KMS-11 (cell line): ENCODE results near the gene GIPC3.

Experiments
- H2AFZ ChIP-seq: fragments of 200-600 bp; sonication (generic); 2 replicates; pipeline ENCODE4 v1.6.1; 2016; ENCODE audit warnings: antibody characterized with exemption, mixed run types, low read depth
- H3K27ac ChIP-seq: fragments of 200-600 bp; sonication (generic); 2 replicates; pipeline ENCODE4 v1.6.1; 2016; ENCODE audit warnings: mild to moderate bottlenecking, mixed run types
- H3K27me3 ChIP-seq: fragments of 200-600 bp; sonication (generic); 2 replicates; pipeline ENCODE4 v1.6.1; 2017; ENCODE audit warnings: mild to moderate bottlenecking, low read depth, mixed run types, moderate library complexity; ENCODE audit not compliant: insufficient read depth
- H3K36me3 ChIP-seq: fragments of 200-600 bp; sonication (generic); 2 replicates; pipeline ENCODE4 v1.6.1; 2017; ENCODE audit warnings: mild to moderate bottlenecking, mixed run types; ENCODE audit not compliant: insufficient read depth
- H3K4me1 ChIP-seq: fragments of 200-600 bp; sonication (generic); 2 replicates; pipeline ENCODE4 v1.6.1; 2016; ENCODE audit warnings: mild to moderate bottlenecking, low read depth, mixed run types; ENCODE audit not compliant: poor library complexity, severe bottlenecking
- H3K4me2 ChIP-seq: fragments of 200-600 bp; sonication (generic); 2 replicates; pipeline ENCODE4 v1.7.0; 2016; ENCODE audit warnings: mild to moderate bottlenecking, mixed run types
- H3K4me3 ChIP-seq: fragments of 200-600 bp; sonication (generic); IDR thresholded peaks from 2 replicates; pipeline ENCODE4 v1.6.1; 2017; ENCODE audit warnings: low read depth, low read length, mixed read lengths; ENCODE audit not compliant: insufficient read depth
- H3K79me2 ChIP-seq: fragments of 200-600 bp; sonication (generic); 2 replicates; pipeline ENCODE4 v1.6.1; 2016; ENCODE audit warnings: low read depth, mixed run types; ENCODE audit not compliant: insufficient read depth
- H3K9ac ChIP-seq: fragments of 200-600 bp; sonication (generic); 2 replicates; pipeline ENCODE4 v1.6.1; 2016; ENCODE audit warnings: mild to moderate bottlenecking, mixed run types
- H4K20me1 ChIP-seq: fragments of 200-600 bp; sonication (generic); 2 replicates; pipeline ENCODE4 v1.6.1; 2016; ENCODE audit warnings: mild to moderate bottlenecking, mixed run types; ENCODE audit not compliant: insufficient read depth
- CTCF ChIP-seq: fragments of 200-600 bp; sonication (generic); conservative IDR thresholded peaks from 2 replicates; pipeline ENCODE4 v1.6.1; 2017; ENCODE audit warnings: low read depth, mild to moderate bottlenecking, antibody characterized with exemption, low read length, moderate library complexity, mixed read lengths

Gene GIPC3

DNA sequence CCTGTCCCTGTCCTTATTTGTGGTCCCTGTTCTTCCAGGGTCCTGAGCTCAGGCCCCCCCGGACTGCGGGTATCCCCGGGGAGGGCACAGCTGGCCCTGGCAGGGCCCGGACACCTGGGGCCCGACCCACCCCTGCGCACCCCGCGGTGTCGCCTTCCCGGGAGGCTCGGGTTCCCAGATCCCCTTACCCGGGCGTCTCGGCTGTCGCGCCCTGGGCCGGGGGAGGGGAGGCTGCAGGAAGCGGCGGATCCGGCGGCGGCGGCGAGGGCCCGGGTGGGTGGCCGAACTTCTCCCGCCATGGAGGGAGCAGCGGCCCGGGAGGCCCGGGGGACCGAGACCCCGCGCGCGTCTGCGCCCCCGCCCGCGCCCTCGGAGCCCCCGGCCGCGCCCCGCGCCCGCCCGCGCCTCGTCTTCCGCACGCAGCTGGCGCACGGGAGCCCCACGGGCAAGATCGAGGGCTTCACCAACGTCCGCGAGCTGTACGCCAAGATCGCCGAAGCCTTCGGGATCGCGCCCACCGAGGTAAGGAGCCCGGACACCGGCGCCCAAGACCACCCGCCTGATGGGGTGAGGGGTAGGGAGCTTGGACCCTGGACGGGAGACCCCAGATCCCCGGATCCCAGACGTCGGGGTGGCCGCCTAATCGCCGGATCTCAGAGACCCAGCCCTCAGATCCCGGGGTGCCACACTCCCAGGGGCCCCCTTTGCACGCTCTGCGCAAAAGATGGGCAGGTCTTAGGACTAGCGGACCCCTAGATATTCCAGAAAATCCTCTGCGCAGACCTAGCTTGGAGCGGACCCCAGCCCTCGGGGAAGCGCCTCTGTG lies at the start of gene GIPC3:
Gene GIPC3 (plus strand): TSS at position 178 of the 826 bp plus-strand sequence. CDS start 120 bp downstream, at position 298.
- Histone ChIP-seq H3K27ac (no peak within 1 kb of the TSS), H3K9ac (no peak within 1 kb of the TSS), H3K79me2 (no peaks in the 10 kb centered on the region), H3K4me3 (no peak within 1 kb of the TSS), H2AFZ (peak within 1 kb of the TSS; percentile 18; the same call in 1 of the 2 replicates), H4K20me1 (no peaks in the 10 kb centered on the region), H3K36me3 (no peaks in the 10 kb centered on the region), H3K27me3 (peaks cover 6% of the 10 kb centered on the region; the same call in 1 of the 2 replicates), H3K4me2 (no peak within 1 kb of the TSS), H3K4me1 (no peaks in the 10 kb centered on the region)
- TF ChIP-seq CTCF = no peak

- H3K36me3 ChIP-seq = no peaks in the 10 kb centered on the region
- H3K4me3 ChIP-seq = no peak overlapping the region
- no peak overlapping the region for H3K9ac ChIP-seq
- H2AFZ ChIP-seq = no peak overlapping the region
- no peak overlapping the region for H3K4me2 ChIP-seq
- H3K4me1 ChIP-seq = no peaks in the 10 kb centered on the region
- TF ChIP-seq CTCF = no peak
- no peak overlapping the region for H3K27ac ChIP-seq
- H3K79me2 ChIP-seq = no peaks in the 10 kb centered on the region
- H3K27me3 ChIP-seq = no peaks in the 10 kb centered on the region
- no peaks in the 10 kb centered on the region for H4K20me1 ChIP-seq
These were observed 49.7 kb upstream of the GIPC3 start for GRCh38 chr19:3535563-3535965.

- no peak for TF ChIP-seq CTCF
- Histone ChIP-seq H4K20me1 (no peaks in the 10 kb centered on the region), H3K27ac (no peak overlapping the region), H3K79me2 (no peaks in the 10 kb centered on the region), H3K4me3 (no peak overlapping the region), H3K4me1 (no peaks in the 10 kb centered on the region), H2AFZ (no peak overlapping the region), H3K9ac (no peak overlapping the region), H3K36me3 (no peaks in the 10 kb centered on the region), H3K4me2 (no peak overlapping the region), H3K27me3 (no peaks in the 10 kb centered on the region)
These were observed 49.3 kb upstream of the GIPC3 start for GRCh38 chr19:3535981-3536380.

DNA sequence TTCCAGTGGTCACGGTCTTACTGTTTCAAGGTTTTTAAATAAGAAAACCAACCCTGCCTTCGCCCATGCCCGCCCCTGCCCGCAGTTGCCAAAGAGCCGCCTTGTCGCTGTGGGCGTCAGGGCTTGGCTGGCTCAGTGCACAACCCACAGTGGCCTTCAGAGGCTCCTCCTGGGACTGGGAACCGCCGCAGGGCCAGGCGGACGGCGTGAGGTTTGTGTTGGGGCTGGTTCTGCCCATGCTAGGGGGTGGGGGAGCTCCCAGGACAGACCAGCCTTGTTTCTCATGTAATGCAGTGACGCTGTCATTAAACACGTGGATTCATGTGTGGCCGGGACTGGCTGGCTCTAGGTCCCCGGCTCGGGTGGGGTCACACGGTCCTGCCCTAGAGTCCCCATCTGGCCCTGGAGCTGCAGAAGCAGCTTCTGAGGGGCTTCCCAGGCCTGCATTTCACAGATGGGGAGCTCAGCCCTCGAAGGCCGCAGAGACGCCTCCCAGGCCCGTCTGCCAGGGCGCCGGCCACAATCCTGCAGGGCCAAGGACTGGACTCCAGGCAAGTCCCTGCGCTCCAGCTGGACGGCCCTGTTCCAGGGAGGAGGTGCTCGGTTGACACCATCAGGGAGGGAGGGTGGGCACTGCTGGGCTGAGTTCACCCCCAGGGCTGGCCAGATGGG lies 48.7 kb upstream of the GIPC3 start:
- TF ChIP-seq CTCF = no peak
- H4K20me1 ChIP-seq = no peaks in the 10 kb centered on the region
- no peak overlapping the region for H3K27ac ChIP-seq
- no peaks in the 10 kb centered on the region for H3K36me3 ChIP-seq
- H3K79me2 ChIP-seq = no peaks in the 10 kb centered on the region
- no peak overlapping the region for H3K4me2 ChIP-seq
- H3K4me1 ChIP-seq = no peaks in the 10 kb centered on the region
- no peaks in the 10 kb centered on the region for H3K27me3 ChIP-seq
- H3K9ac ChIP-seq = no peak overlapping the region
- H3K4me3 ChIP-seq = no peak overlapping the region
- H2AFZ ChIP-seq = no peak overlapping the region
